Muscle layer of duodenum (tissue), 2 donors: Measurements from ENCODE around the gene SLC37A2.

Experiments used
- H3K27ac ChIP-seq: one replicate; pipeline ENCODE4 v1.7.0; 2013; ENCODE audit warnings: mild to moderate bottlenecking, low read length
- H3K27me3 ChIP-seq: one replicate; pipeline ENCODE4 v1.7.0; 2013; ENCODE audit warnings: low read depth, mild to moderate bottlenecking, control low read depth, low read length
- H3K36me3 ChIP-seq, 2 donors: one replicate each; pipeline ENCODE4 v1.7.0; 2013; ENCODE audit warnings: low read length in 2 of 2, control low read depth in 1 of 2, mild to moderate bottlenecking in 1 of 2; ENCODE audit not compliant: insufficient read depth in 2 of 2, control insufficient read depth in 1 of 2
- H3K4me1 ChIP-seq, 2 donors: one replicate each; pipeline ENCODE4 v1.7.0; 2013; ENCODE audit warnings: low read length in 2 of 2, mild to moderate bottlenecking in 2 of 2, control low read depth in 1 of 2, moderate library complexity in 1 of 2; ENCODE audit not compliant: insufficient read depth in 2 of 2, control insufficient read depth in 1 of 2
- H3K4me3 ChIP-seq, 2 donors: one replicate each; pipeline ENCODE4 v1.7.0; 2013; ENCODE audit warnings: low read length in 2 of 2, low read depth in 1 of 2, mild to moderate bottlenecking in 1 of 2
- H3K9me3 ChIP-seq, 2 donors: one replicate each; pipeline ENCODE4 v1.7.0; 2013; ENCODE audit warnings: low read length in 2 of 2, control low read depth in 1 of 2, mild to moderate bottlenecking in 1 of 2; ENCODE audit not compliant: control insufficient read depth in 1 of 2
- donor health status: healthy.

SLC37A2 gene

GRCh38 chr11:125056931-125057692, 6.0 kb upstream of the SLC37A2 start:
- H3K9me3 ChIP-seq, result no peaks in the 10 kb centered on the region
- no peaks in the 10 kb centered on the region for H3K36me3 ChIP-seq
- no peaks in the 10 kb centered on the region for H3K27me3 ChIP-seq
- no peak overlapping the region for H3K27ac ChIP-seq
- no peaks in the 10 kb centered on the region for H3K4me1 ChIP-seq
- H3K4me3 ChIP-seq, result no peak overlapping the region

GRCh38 chr11:125057693-125058016, 5.5 kb upstream of the SLC37A2 start:
- Histone ChIP-seq H3K36me3 (no peaks in the 10 kb centered on the region), H3K27me3 (no peaks in the 10 kb centered on the region), H3K27ac (no peak overlapping the region), H3K9me3 (no peaks in the 10 kb centered on the region), H3K4me3 (no peak overlapping the region), H3K4me1 (no peaks in the 10 kb centered on the region)

- Histone ChIP-seq H3K4me3 (no peak overlapping the region), H3K27ac (no peak overlapping the region), H3K4me1 (peaks cover 0 to 6% of the 10 kb centered on the region in 2 donors), H3K27me3 (no peaks in the 10 kb centered on the region), H3K36me3 (no peaks in the 10 kb centered on the region), H3K9me3 (no peaks in the 10 kb centered on the region)
Measured at GRCh38 chr11:125061281-125061680, 1.8 kb upstream of the SLC37A2 start.

GRCh38 chr11:125062218-125062930, 731 bp upstream of the SLC37A2 start:
- Histone ChIP-seq H3K4me1 (peaks cover 0 to 6% of the 10 kb centered on the region in 2 donors), H3K36me3 (no peaks in the 10 kb centered on the region), H3K27me3 (no peaks in the 10 kb centered on the region), H3K4me3 (peak overlapping the region; percentile 66 to 86), H3K9me3 (no peaks in the 10 kb centered on the region), H3K27ac (no peak overlapping the region)

GRCh38 chr11:125063429-125064043, 431 bp downstream of the SLC37A2 start:
- Histone ChIP-seq H3K27me3 (no peaks in the 10 kb centered on the region), H3K4me1 (peaks cover 0 to 6% of the 10 kb centered on the region in 2 donors), H3K9me3 (no peaks in the 10 kb centered on the region), H3K36me3 (no peaks in the 10 kb centered on the region), H3K4me3 (peak overlapping the region; percentile 66 to 86), H3K27ac (no peak overlapping the region)

GRCh38 chr11:125064070-125064469, 965 bp downstream of the SLC37A2 start:
- Histone ChIP-seq H3K4me1 (peaks cover under 1 to 6% of the 10 kb centered on the region in 2 donors), H3K4me3 (peak overlapping the region; percentile 66 to 86), H3K9me3 (no peaks in the 10 kb centered on the region), H3K27me3 (no peaks in the 10 kb centered on the region), H3K27ac (no peak overlapping the region), H3K36me3 (no peaks in the 10 kb centered on the region)

GRCh38 chr11:125068368-125068767, 5.3 kb downstream of the SLC37A2 start:
- no peaks in the 10 kb centered on the region for H3K36me3 ChIP-seq
- H3K4me3 ChIP-seq, result no peak overlapping the region
- H3K27me3 ChIP-seq, result no peaks in the 10 kb centered on the region
- H3K4me1 ChIP-seq, result peaks cover 6 to 17% of the 10 kb centered on the region in 2 donors
- no peaks in the 10 kb centered on the region for H3K9me3 ChIP-seq
- H3K27ac ChIP-seq, result no peak overlapping the region

GRCh38 chr11:125069008-125069407, 5.9 kb downstream of the SLC37A2 start:
- no peak overlapping the region for H3K4me3 ChIP-seq
- H3K4me1 ChIP-seq, result peaks cover 0 to 17% of the 10 kb centered on the region in 2 donors
- no peaks in the 10 kb centered on the region for H3K27me3 ChIP-seq
- H3K9me3 ChIP-seq, result no peaks in the 10 kb centered on the region
- no peak overlapping the region for H3K27ac ChIP-seq
- H3K36me3 ChIP-seq, result no peaks in the 10 kb centered on the region

GRCh38 chr11:125069796-125070195, 6.7 kb downstream of the SLC37A2 start:
- Histone ChIP-seq H3K27me3 (no peaks in the 10 kb centered on the region), H3K36me3 (no peaks in the 10 kb centered on the region), H3K4me1 (peaks cover 0 to 17% of the 10 kb centered on the region in 2 donors), H3K9me3 (no peaks in the 10 kb centered on the region), H3K4me3 (no peak overlapping the region), H3K27ac (peak overlapping the region; percentile 69)

GRCh38 chr11:125070699-125071254, 7.7 kb downstream of the SLC37A2 start:
- Histone ChIP-seq H3K4me1 (peaks cover 0 to 17% of the 10 kb centered on the region in 2 donors), H3K36me3 (no peaks in the 10 kb centered on the region), H3K4me3 (no peak overlapping the region), H3K9me3 (no peaks in the 10 kb centered on the region), H3K27ac (peak overlapping the region; percentile 69), H3K27me3 (no peaks in the 10 kb centered on the region)

GRCh38 chr11:125071435-125071834, 8.3 kb downstream of the SLC37A2 start:
- no peaks in the 10 kb centered on the region for H3K27me3 ChIP-seq
- no peaks in the 10 kb centered on the region for H3K9me3 ChIP-seq
- H3K36me3 ChIP-seq, result no peaks in the 10 kb centered on the region
- peaks cover 0 to 17% of the 10 kb centered on the region in 2 donors for H3K4me1 ChIP-seq
- no peak overlapping the region for H3K4me3 ChIP-seq
- peak overlapping the region; percentile 63 for H3K27ac ChIP-seq
